IPS-18c (cell line): Measurements from ENCODE around the gene CAMTA1.

Experiments used
- H3K4me3 ChIP-seq: 2 replicates; pipeline ENCODE4 v1.7.0; 2013; ENCODE audit warnings: low read depth, mild to moderate bottlenecking, low read length, moderate library complexity; ENCODE audit not compliant: insufficient read depth
- H3K9me3 ChIP-seq: one replicate; pipeline ENCODE4 v1.6.1; 2013; ENCODE audit warnings: mild to moderate bottlenecking, low read length, moderate library complexity; ENCODE audit not compliant: control insufficient read depth, insufficient read depth

Gene CAMTA1

GRCh38 chr1:7025013-7025412 is 239.8 kb downstream of the CAMTA1 start:
- Histone ChIP-seq H3K4me3 (no peak overlapping the region), H3K9me3 (no peaks in the 10 kb centered on the region)

GRCh38 chr1:7026169-7026568 is 240.9 kb downstream of the CAMTA1 start:
- H3K9me3 ChIP-seq: no peaks in the 10 kb centered on the region
- no peak overlapping the region for H3K4me3 ChIP-seq

- Histone ChIP-seq H3K4me3 (no peak overlapping the region), H3K9me3 (peaks cover 3% of the 10 kb centered on the region)
Measured at GRCh38 chr1:7032992-7033391, 247.7 kb downstream of the CAMTA1 start.

- peaks cover 3% of the 10 kb centered on the region for H3K9me3 ChIP-seq
- H3K4me3 ChIP-seq: no peak overlapping the region
Measured at GRCh38 chr1:7036386-7036785, 251.1 kb downstream of the CAMTA1 start.

GRCh38 chr1:7039590-7040220 is 254.5 kb downstream of the CAMTA1 start:
- Histone ChIP-seq H3K4me3 (no peak overlapping the region), H3K9me3 (no peaks in the 10 kb centered on the region)

GRCh38 chr1:7040969-7041695 is 255.9 kb downstream of the CAMTA1 start:
- H3K9me3 ChIP-seq: no peaks in the 10 kb centered on the region

GRCh38 chr1:7042322-7043190 is 257.3 kb downstream of the CAMTA1 start:
- H3K4me3 ChIP-seq: no peak overlapping the region
- no peaks in the 10 kb centered on the region for H3K9me3 ChIP-seq

More at GRCh38 chr1:7040969-7041695, 255.9 kb downstream of the CAMTA1 start:
- no peak overlapping the region for H3K4me3 ChIP-seq

- Histone ChIP-seq H3K9me3 (no peaks in the 10 kb centered on the region), H3K4me3 (peak overlapping the region; percentile 3; the same call in 1 of the 2 replicates)
Measured at GRCh38 chr1:7043191-7043549, 257.9 kb downstream of the CAMTA1 start.

- no peaks in the 10 kb centered on the region for H3K9me3 ChIP-seq
- peak overlapping the region; percentile 3; the same call in 1 of the 2 replicates for H3K4me3 ChIP-seq
Measured at GRCh38 chr1:7043719-7044535, 258.7 kb downstream of the CAMTA1 start.

- Histone ChIP-seq H3K4me3 (no peak overlapping the region), H3K9me3 (no peaks in the 10 kb centered on the region)
Measured at GRCh38 chr1:7045897-7046296, 260.6 kb downstream of the CAMTA1 start.

- Histone ChIP-seq H3K4me3 (no peak overlapping the region), H3K9me3 (no peaks in the 10 kb centered on the region)
Measured at GRCh38 chr1:7046314-7046713, 261.1 kb downstream of the CAMTA1 start.

GRCh38 chr1:7046891-7047290 is 261.6 kb downstream of the CAMTA1 start:
- no peak overlapping the region for H3K4me3 ChIP-seq
- H3K9me3 ChIP-seq: no peaks in the 10 kb centered on the region

GRCh38 chr1:7047866-7048265 is 262.6 kb downstream of the CAMTA1 start:
- no peaks in the 10 kb centered on the region for H3K9me3 ChIP-seq
- no peak overlapping the region for H3K4me3 ChIP-seq

- Histone ChIP-seq H3K9me3 (no peaks in the 10 kb centered on the region), H3K4me3 (no peak overlapping the region)
Measured at GRCh38 chr1:7048395-7048794, 263.1 kb downstream of the CAMTA1 start.

- H3K9me3 ChIP-seq: no peaks in the 10 kb centered on the region
- no peak overlapping the region for H3K4me3 ChIP-seq
Measured at GRCh38 chr1:7049913-7050625, 264.8 kb downstream of the CAMTA1 start.

GRCh38 chr1:7050751-7051665 is 265.8 kb downstream of the CAMTA1 start:
- H3K9me3 ChIP-seq: no peaks in the 10 kb centered on the region
- no peak overlapping the region for H3K4me3 ChIP-seq
